HL-60 (cell line): Measurements from ENCODE around the gene RSPO3.

ENCODE experiments used
- CTCF ChIP-seq: IDR thresholded peaks from one replicate; pipeline ENCODE4 v1.5.1; 2011; ENCODE audit warnings: low read length, control low read depth, inconsistent platforms; ENCODE audit not compliant: insufficient read depth
- POLR2AphosphoS5 ChIP-seq: IDR thresholded peaks from 2 replicates; pipeline ENCODE4 v1.6.1; 2012; ENCODE audit warnings: low read depth
- REST ChIP-seq: IDR thresholded peaks from 2 replicates; pipeline ENCODE4 v1.6.1; 2012; ENCODE audit warnings: low read depth; ENCODE audit not compliant: insufficient replicate concordance

GRCh38 chr6:127195833-127196232, 77.4 kb downstream of the RSPO3 start:
- TF ChIP-seq CTCF: no peak
- no peak for TF ChIP-seq REST
- no peak for TF ChIP-seq POLR2AphosphoS5
